Spinal cord (tissue), 10 donors: ENCODE data around the gene NPLOC4. TPM values are rescaled to one million over a fixed set of nuclear protein-coding genes. Genes with fewer than 3 reads are reported as not detected.

Experiments
- DNase-seq, 6 donors: peaks; one replicate each; pipeline versions ENCODE4 v3.0.0 to v3.0.0-alpha.2; 2013 to 2015; ENCODE audit warnings: low spot score in 6 of 6, low read depth in 4 of 6
- H3K27ac ChIP-seq: one replicate; pipeline ENCODE4 v1.5.1; 2013; ENCODE audit warnings: low read depth, low read length, control low read depth
- H3K27me3 ChIP-seq: one replicate; pipeline ENCODE4 v1.6.1; 2013; ENCODE audit warnings: low read length; ENCODE audit not compliant: control insufficient read depth, insufficient read depth
- H3K36me3 ChIP-seq: one replicate; pipeline ENCODE4 v1.6.1; 2013; ENCODE audit warnings: low read length; ENCODE audit not compliant: control insufficient read depth, insufficient read depth
- H3K4me1 ChIP-seq: one replicate; pipeline ENCODE4 v1.6.1; 2013; ENCODE audit warnings: low read length; ENCODE audit not compliant: control insufficient read depth, insufficient read depth
- H3K4me3 ChIP-seq: one replicate; pipeline ENCODE4 v1.5.1; 2013; ENCODE audit warnings: low read depth, low read length, control low read depth
- H3K9me3 ChIP-seq: one replicate; pipeline ENCODE4 v1.6.1; 2013; ENCODE audit warnings: low read length; ENCODE audit not compliant: control insufficient read depth, insufficient read depth
- WGBS: methylation state at CpG from one replicate; pipeline ENCODE4 v1.1.5; 2013; ENCODE audit warnings: missing lambda C conversion rate; ENCODE audit not compliant: insufficient coverage; 5-methylcytosine and 5-hydroxymethylcytosine counted together
- polyA plus RNA-seq, 2 donors: library from polyadenylated mRNA; unstranded; fragments of 120-200 nt; gene quantifications; one replicate each; pipeline ENCODE4 v1.2.1, GENCODE V29; 2013; ENCODE audit not compliant: insufficient read length in 2 of 2
- total RNA-seq, 2 donors: library from RNA; depleted of rRNA in 1 of 2; stranded (reverse); fragments of 120-200 nt in 1 of 2; fragments of >200 nt in 1 of 2; gene quantifications; one replicate each; pipeline versions ENCODE4 v1.2.3 to v1.2.4, GENCODE V29; 2013 to 2014
- donor health status: healthy.

Gene NPLOC4
- total and polyA plus RNA-seq, 4 donors = 38.8 to 60.6 (median 43.1) TPM

GRCh38 chr17:81563861-81564586, 72.9 kb downstream of the NPLOC4 start:
- 94% methylated on average over 3 of the region's 10 CpGs for WGBS
- H3K4me3 ChIP-seq = no peak overlapping the region
- H3K9me3 ChIP-seq = no peaks in the 10 kb centered on the region
- no peak for DNase-seq
- no peaks in the 10 kb centered on the region for H3K27me3 ChIP-seq
- H3K4me1 ChIP-seq = peaks cover 37% of the 10 kb centered on the region
- H3K27ac ChIP-seq = no peak overlapping the region
- peaks cover 85% of the 10 kb centered on the region for H3K36me3 ChIP-seq

- no peak for DNase-seq
- no CpG with 5 or more reads among the region's 4 CpGs for WGBS
- Histone ChIP-seq H3K27ac (no peak overlapping the region), H3K36me3 (peaks cover 94% of the 10 kb centered on the region), H3K27me3 (no peaks in the 10 kb centered on the region), H3K4me1 (peaks cover 16% of the 10 kb centered on the region), H3K9me3 (no peaks in the 10 kb centered on the region), H3K4me3 (no peak overlapping the region)
These were observed 75.4 kb downstream of the NPLOC4 start for GRCh38 chr17:81561494-81561885.

GRCh38 chr17:81558941-81559806, 77.7 kb downstream of the NPLOC4 start:
- Histone ChIP-seq H3K36me3 (peaks cover 80% of the 10 kb centered on the region), H3K4me3 (no peak overlapping the region), H3K9me3 (no peaks in the 10 kb centered on the region), H3K27ac (no peak overlapping the region), H3K4me1 (peaks cover 6% of the 10 kb centered on the region), H3K27me3 (no peaks in the 10 kb centered on the region)
- no peak for DNase-seq
- WGBS = 73% methylated on average over 22 of the region's 27 CpGs

GRCh38 chr17:81558115-81558468, 78.8 kb downstream of the NPLOC4 start:
- WGBS = 97% methylated on average over 9 of the region's 12 CpGs
- H3K27ac ChIP-seq = no peak overlapping the region

GRCh38 chr17:81557276-81558114, 79.4 kb downstream of the NPLOC4 start:
- no peak overlapping the region for H3K27ac ChIP-seq
- 86% methylated on average over 20 of the region's 21 CpGs for whole genome bisulfite sequencing
- peaks cover 68% of the 10 kb centered on the region for H3K36me3 ChIP-seq
- no peaks in the 10 kb centered on the region for H3K9me3 ChIP-seq
- no peak for DNase-seq
- H3K27me3 ChIP-seq = no peaks in the 10 kb centered on the region
- peaks cover 22% of the 10 kb centered on the region for H3K4me1 ChIP-seq
- no peak overlapping the region for H3K4me3 ChIP-seq

More at GRCh38 chr17:81558115-81558468, 78.8 kb downstream of the NPLOC4 start:
- Histone ChIP-seq H3K4me1 (peaks cover 17% of the 10 kb centered on the region), H3K9me3 (no peaks in the 10 kb centered on the region), H3K4me3 (no peak overlapping the region), H3K27me3 (no peaks in the 10 kb centered on the region), H3K36me3 (peaks cover 73% of the 10 kb centered on the region)
- no peak for DNase-seq

- Histone ChIP-seq H3K27me3 (no peaks in the 10 kb centered on the region), H3K9me3 (no peaks in the 10 kb centered on the region), H3K36me3 (peaks cover 62% of the 10 kb centered on the region), H3K4me3 (no peak overlapping the region), H3K4me1 (peaks cover 22% of the 10 kb centered on the region), H3K27ac (no peak overlapping the region)
- no peak for DNase-seq
- WGBS = 96% methylated on average over 5 of the region's 6 CpGs
These were observed 80.0 kb downstream of the NPLOC4 start for GRCh38 chr17:81556863-81557262.

GRCh38 chr17:81556175-81556691, 80.7 kb downstream of the NPLOC4 start:
- H3K27ac ChIP-seq = no peak overlapping the region
- 99% methylated on average over 4 of the region's 9 CpGs for WGBS
- peaks cover 27% of the 10 kb centered on the region for H3K4me1 ChIP-seq
- DNase-seq = no peak
- no peak overlapping the region for H3K4me3 ChIP-seq
- no peaks in the 10 kb centered on the region for H3K9me3 ChIP-seq
- H3K27me3 ChIP-seq = no peaks in the 10 kb centered on the region
- peaks cover 62% of the 10 kb centered on the region for H3K36me3 ChIP-seq

GRCh38 chr17:81553616-81554181, 83.2 kb downstream of the NPLOC4 start:
- DNase-seq = peak in 2 of 6 donors; percentile 35 to 59
- Histone ChIP-seq H3K27me3 (no peaks in the 10 kb centered on the region), H3K9me3 (no peaks in the 10 kb centered on the region), H3K4me3 (peak overlapping the region; percentile 86), H3K4me1 (peaks cover 39% of the 10 kb centered on the region), H3K36me3 (peaks cover 62% of the 10 kb centered on the region), H3K27ac (peak overlapping the region; percentile 86)
- WGBS = 26% methylated on average over 23 of the region's 24 CpGs
